Measurements from ENCODE around the gene PRTFDC1.

The PRTFDC1 gene

GRCh38 chr10:24882047-24882698 lies 70.2 kb downstream of the PRTFDC1 start:
- DNase-seq (ENCODE audit: low read depth): peak; percentile 87
- peak; percentile 21 for TF ChIP-seq CTCF (IDR thresholded peaks at IDR 0.05; ENCODE audit: low read length, missing control alignments)

GRCh38 chr10:24879861-24880260 lies 72.5 kb downstream of the PRTFDC1 start:
- H3K4me3 ChIP-seq (replicated peaks; ENCODE audit: low read depth, low read length): no peak overlapping the region
- no peak for TF ChIP-seq CTCF (IDR thresholded peaks at IDR 0.05; ENCODE audit: low read length, missing control alignments)

More at GRCh38 chr10:24882047-24882698, 70.2 kb downstream of the PRTFDC1 start:
- no peak overlapping the region for H3K4me3 ChIP-seq (replicated peaks; ENCODE audit: low read depth, low read length)

GRCh38 chr10:24874133-24874532 lies 78.3 kb downstream of the PRTFDC1 start:
- H3K4me3 ChIP-seq (replicated peaks; ENCODE audit: low read depth, low read length): no peak overlapping the region
- TF ChIP-seq CTCF (IDR thresholded peaks at IDR 0.05; ENCODE audit: low read length, missing control alignments): no peak
- no peak for DNase-seq (ENCODE audit: low read depth)

More at GRCh38 chr10:24879861-24880260, 72.5 kb downstream of the PRTFDC1 start:
- DNase-seq (ENCODE audit: low read depth): no peak

- no peak overlapping the region for H3K4me3 ChIP-seq (replicated peaks; ENCODE audit: low read depth, low read length)
- TF ChIP-seq CTCF (IDR thresholded peaks at IDR 0.05; ENCODE audit: low read length, missing control alignments): no peak
- DNase-seq (ENCODE audit: low read depth): peak; percentile 98
Observed at GRCh38 chr10:24873281-24873683, 79.1 kb downstream of the PRTFDC1 start.

GRCh38 chr10:24872790-24873182 lies 79.6 kb downstream of the PRTFDC1 start:
- DNase-seq (ENCODE audit: low read depth): no peak
- no peak overlapping the region for H3K4me3 ChIP-seq (replicated peaks; ENCODE audit: low read depth, low read length)
- TF ChIP-seq CTCF (IDR thresholded peaks at IDR 0.05; ENCODE audit: low read length, missing control alignments): no peak

- H3K4me3 ChIP-seq (replicated peaks; ENCODE audit: low read depth, low read length): no peak overlapping the region
- DNase-seq (ENCODE audit: low read depth): no peak
- no peak for TF ChIP-seq CTCF (IDR thresholded peaks at IDR 0.05; ENCODE audit: low read length, missing control alignments)
Observed at GRCh38 chr10:24872049-24872789, 80.2 kb downstream of the PRTFDC1 start.

Measured in fibroblast of pulmonary artery (primary cell).